NCI-H2196 (cell line): ENCODE measurements around the gene SLC25A30.
"Not testable (repeated sequence)": the region's sequence is repeated elsewhere in the genome, so short reads cannot be mapped to it uniquely, and the experiment has no call there.

ENCODE experiments used
- DNase-seq: peaks from one replicate; lab custom pipeline; 2025; ENCODE audit not compliant: unreplicated experiment; lab: John Stamatoyannopoulos, UW

The SLC25A30 gene

DNA sequence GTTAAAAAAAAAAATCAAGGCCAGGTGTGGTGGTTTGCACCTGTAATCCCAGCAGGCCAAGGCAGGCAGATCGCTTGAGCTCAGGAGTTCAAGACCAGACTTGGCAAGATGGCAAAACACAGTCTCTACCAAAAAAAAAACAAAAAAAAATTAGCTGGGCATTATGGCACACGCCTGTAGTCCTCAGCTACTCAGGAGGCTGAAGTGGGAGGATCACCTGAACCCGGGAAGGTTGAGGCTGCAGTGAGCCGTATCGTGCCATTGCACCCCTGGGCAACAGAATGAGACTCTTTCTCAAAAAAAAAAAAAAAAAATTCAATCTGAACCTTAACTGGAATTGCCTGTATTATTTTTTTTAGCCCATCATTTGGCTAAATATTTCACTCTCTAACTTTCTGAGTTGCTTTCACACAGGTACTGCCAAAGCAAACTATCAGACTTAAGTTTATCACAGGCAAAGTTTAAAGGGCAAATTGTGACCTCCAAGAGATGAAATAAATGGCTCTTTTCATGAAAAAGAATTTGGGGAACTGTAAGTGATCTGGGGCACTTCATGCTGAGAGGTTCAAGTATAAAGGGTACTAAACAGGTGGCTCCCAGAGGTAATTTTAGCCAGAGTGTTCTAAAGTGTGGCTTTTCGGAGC is 14.7 kb upstream of the SLC25A30 start:
- no peak for DNase-seq

DNA sequence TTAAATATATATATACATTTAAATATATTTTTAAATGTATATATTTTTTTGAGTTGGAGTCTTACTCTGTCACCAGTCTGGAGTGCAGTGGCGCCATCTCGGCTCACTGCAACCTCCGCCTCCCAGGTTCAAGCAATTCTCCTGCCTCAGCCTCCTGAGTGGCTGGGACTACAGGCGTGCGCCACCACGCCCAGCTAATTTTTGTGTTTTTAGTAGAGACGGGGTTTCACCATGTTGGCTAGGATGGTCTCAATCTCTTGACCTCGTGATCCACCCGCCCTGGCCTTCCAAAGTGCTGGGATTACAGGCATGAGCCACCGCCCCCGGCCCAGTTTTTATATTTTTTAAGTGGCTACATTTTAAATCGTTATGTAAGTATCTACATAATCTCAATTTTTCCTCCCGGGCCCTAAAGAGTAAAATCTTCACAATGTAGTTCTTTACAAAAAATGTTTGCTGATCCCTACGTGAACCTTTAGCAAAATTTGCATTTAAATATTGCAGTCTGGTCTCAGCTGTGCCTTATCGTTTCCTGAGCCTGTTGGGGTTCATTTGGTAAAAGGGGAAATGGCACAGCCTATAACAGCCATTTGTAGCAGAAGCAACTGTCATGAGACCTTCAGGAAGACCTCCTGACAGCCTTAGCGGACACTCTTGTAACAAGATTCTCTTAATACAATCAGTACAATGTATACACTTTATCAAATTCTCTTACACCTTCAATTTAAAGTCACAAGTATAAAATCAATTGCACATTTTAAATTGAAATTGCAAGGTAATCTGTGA is 8.1 kb upstream of the SLC25A30 start:
- DNase-seq: not testable (repeated sequence)

DNA sequence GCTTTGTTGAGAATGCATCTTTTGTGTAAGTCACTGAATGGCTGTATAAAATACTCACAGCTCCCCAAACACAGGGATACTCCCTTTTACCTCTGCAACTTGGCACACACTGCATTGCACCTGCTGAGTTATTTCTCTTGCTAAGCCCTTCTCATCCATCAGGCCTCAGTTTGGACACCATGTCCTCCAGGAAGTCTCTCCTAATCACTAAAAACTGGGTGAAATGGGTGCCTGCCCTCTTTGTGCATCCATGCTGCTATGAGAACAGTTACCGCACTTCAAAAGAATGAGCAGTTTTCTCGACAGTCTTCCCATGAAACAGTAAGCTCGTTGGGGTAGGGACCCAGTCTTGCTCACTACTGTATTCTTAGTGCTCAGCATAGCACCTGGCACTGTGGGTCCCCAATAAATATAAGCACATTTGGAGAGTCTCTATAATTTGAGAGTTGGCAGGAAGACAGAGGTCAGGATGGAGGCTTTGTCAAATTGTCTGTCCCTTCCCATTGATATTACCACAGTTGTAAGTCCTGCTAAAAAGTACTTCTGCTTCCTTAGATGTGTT is 4.6 kb upstream of the SLC25A30 start:
- DNase-seq: no peak

- no peak for DNase-seq
Measured at GRCh38 chr13:45419945-45420344, 1.8 kb upstream of the SLC25A30 start.

- DNase-seq: not testable (repeated sequence)
Measured at GRCh38 chr13:45419389-45419788, 1.2 kb upstream of the SLC25A30 start.

- DNase-seq: peak; percentile 37
Measured at GRCh38 chr13:45416516-45417128, 1.6 kb downstream of the SLC25A30 start.

DNA sequence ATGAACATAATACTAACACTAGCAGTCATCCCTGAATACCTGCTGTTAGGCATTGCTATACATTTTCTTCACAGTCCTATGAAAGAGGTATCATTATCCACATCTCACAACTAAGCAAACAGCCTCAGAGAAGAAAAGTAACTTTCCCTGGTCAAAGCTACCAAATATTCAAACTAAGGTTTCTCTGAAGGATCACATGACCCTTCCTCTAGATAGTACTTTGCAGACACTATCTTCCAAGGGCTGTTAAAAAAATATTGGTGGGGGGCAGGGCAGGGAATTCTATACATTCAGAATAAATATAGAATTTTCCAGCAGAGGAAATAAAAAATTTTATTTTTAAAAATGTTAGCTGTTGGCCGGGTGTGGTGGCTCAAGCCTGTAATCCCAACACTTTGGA is 3.1 kb downstream of the SLC25A30 start:
- no peak for DNase-seq

DNA sequence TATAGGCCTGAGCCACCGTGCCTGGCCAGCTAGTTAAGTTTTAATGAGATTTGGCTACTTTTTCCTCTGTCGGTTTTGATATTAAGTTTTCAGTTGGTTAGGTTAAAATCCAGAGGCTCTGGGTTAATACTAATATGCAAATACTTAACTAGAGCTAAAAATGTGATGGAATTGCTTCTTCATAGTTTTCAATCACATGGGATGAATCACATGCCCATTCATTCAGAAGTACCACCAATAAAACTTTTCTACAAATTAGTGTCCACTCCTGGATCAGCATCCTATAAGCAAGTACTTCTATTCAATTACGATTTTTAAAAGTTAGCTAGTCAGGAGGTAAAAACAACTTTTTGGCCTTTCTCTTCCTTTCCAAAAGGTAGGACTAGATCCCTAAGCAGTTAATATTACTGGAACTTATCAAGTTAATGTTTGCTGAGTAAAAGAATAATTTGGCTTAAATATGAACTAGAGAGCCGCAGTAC is 4.3 kb downstream of the SLC25A30 start:
- no peak for DNase-seq

- no peak for DNase-seq
Measured at GRCh38 chr13:45412274-45413049, 5.7 kb downstream of the SLC25A30 start.

DNA sequence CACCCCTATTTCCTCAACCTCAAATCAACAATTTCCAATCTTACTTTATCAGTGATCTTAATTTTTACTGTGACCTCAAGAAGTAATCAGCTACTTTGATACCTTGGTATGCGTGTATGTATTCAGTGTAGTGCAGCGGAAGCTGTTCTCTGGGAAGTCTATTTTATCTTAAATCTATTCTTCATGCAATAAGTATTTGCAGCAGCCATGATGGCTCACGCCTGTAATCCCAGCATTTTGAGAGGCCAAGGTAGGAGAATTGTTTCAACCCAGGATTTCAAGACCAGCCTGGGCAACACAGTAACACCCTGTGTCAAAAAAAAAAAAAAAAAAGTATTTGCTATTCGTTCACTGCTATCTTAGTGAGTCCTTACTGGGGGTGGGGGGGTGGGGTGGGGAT is 6.5 kb downstream of the SLC25A30 start:
- DNase-seq: no peak

DNA sequence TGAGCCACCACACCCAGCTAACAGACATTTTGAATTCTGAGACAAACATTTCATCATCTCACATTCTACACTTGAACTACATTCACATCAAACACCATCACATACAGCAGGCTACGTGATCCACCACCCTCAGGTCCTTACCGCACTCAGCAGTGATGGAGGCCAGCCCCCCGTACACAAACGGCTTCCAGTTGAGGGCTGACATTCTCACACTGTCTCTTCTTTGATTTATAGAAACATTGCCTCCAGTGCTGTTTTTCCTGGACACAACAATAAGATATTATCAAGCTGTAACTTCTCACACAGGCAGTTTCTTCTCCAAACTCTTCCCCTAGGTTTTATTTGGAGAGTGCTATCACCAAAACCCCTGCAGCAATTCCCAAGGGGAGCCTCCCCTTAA is 7.0 kb downstream of the SLC25A30 start:
- no peak for DNase-seq

DNA sequence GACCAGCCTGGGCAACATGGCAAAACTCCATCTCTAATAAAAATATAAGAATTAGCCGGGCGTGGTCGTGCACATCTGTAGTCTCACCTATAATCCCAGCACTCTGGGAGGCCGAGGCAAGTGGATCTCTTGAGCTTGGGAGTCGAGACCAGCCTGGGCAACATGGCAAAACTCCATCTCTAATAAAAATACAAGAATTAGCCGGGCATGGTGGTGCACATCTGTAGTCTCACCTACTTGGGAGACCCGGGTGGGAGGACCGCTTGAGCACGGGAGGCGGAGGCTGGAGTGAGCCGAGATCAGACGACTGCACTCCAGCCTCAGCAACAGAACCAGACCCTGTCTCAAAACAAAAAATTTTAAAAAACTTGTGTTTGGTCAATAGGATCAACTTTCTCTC is 7.7 kb downstream of the SLC25A30 start:
- no peak for DNase-seq

DNA sequence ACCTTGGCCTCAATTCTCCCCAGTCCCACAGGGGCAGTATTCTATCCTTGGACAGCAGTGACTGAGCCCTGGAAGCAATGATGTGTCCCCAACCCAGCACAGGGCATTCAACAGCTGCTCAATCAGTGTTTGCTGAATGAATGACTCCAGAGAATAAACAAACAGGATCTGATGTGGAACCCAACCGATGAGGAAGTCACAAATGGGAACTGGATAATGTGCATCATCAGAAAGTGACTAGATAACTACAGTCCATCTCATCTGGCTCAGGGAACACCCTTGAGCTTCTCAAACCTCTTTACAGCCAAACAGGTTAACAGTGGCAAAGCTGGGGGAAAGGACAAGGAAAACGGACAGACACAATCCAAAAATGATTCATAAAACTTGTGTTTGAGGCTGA is 8.2 kb downstream of the SLC25A30 start:
- DNase-seq: no peak

DNA sequence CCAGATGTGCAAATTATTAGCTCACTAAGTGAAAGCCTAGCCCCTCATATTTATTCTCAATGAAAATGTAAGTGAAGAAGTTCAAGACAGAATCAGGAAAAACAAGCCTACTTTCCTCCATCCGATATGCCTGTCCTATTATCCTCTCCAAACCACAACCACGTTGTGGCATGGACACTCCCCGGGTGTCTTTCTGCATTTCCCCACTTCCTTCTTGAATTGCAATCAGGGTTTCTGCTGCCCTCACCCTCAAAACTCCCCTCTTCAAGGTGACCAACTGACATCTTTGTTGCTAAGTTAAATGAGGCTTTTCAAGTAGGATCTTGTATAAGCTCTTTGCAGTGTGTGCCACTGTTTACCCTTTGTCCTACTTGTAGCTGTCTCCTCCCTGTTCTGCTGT is 11.8 kb downstream of the SLC25A30 start:
- no peak for DNase-seq

DNA sequence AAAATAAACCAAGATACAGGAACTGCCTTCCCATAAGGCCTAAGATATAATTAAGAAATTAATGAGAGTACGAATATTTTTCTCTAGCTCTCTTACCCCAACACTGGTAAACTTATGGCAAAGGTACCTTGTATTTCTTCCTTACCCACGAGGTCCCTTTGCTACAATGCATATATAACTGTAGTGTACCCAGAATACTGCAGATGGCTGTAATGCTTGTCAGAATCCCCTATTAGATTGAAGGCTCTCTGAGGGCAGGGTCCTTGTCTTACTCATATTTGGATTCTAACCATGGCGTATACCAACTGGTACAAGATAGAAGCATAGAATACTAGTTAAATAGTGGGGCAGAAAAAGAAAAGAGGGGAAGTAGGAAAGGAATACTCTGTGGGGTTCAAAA is 15.1 kb downstream of the SLC25A30 start:
- DNase-seq: no peak

GRCh38 chr13:45402641-45403040 is 15.5 kb downstream of the SLC25A30 start:
- no peak for DNase-seq

DNA sequence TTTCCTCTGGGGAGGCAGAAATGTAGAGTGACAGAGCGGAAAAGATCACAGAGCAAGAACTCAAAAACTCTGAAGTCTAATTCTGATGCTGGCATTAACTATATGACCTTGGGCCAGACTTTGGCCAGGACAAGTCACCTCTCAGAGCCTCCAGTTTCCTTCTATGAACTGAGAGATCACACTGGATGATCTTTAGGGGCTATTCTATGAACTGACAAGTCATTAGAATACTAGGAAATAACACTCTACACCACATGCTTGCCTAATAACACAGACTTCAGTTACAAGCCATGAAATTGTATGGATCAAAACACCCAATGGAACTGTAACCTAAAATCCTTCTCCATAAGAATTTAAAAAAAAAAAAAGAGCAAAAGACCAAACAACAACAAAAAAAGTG is 16.9 kb downstream of the SLC25A30 start:
- DNase-seq: no peak

DNA sequence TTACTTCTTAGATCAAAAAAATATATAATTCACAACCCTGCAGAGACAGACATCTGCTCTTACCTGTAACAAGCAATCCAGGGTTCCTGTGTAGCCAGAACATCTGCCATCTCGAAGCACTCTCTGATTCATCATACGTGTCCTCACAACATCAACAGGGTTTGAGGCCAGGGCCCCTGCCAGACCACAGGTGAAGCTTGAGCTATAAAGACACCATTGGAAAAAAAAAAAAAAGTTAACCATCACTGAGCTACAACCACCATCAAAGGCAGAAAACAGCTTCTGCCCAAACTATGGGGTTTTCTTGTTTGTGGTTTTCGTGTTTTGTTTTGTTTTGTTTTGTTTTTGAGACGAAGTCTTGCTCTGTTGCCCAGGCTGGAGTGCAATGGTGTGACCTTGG is 19.3 kb downstream of the SLC25A30 start:
- no peak for DNase-seq

DNA sequence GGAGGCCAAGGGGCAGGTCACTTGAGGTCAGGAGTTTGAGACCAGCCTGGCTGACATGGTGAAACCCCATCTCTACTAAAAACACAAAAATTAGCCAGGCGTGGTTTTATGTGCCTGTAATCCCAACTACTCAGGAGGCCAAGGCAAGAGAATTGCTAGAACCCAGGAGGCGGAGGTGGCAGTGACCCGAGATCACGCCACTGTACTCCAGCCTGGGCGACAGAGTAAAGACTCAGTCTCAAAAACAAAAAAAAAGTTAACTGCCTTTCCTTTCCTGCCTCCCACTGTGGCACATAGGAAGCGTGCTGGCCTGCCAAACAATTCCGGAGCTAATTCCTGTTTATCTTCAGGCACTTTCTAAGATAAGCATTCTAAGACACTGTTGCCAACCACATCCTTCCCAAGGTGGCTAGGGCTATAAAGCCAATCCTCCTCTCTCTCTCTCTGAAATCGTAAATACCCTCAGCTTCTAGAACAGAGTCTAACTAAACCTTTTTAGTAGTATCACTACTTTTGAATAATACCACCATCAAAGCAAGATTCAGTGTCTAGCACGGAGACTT is 21.6 kb downstream of the SLC25A30 start:
- DNase-seq: no peak

DNA sequence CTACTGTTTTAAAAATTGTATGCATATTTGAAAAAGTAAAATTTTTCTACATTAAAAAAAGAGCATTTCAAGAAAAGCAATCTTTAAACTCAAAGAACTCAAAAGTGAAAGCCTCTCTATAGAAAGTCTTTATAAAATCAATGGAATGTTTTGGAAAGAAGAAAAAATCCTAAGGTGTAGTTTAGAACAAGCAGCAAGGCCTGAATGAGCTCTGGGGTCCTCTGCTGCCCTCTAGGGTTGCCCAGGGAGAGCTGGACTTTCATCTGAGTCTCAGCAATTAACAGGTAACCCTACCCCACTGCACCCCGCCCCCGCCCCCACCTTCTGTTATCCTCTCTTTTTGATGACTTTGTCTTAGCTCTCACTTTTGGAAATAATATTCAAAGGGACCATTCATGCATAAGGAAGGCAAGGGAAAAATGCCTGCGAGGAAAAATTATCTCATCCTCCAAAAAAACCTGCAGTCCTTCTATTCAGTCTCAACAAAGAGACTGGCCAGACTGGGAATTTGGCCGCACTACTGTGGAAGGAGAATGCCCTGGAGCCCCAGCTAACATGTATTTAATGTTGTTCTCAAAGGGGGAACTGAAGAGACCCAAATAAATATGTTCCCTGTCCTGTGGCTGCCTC is 24.1 kb downstream of the SLC25A30 start:
- peak; percentile 20 for DNase-seq
